ENCODE data around the gene ABLIM1. TPM values are rescaled to one million over a fixed set of nuclear protein-coding genes. Genes with fewer than 3 reads are reported as not detected.

ABLIM1 gene
- total and polyA plus RNA-seq, 2 of the 13 experiments (the other 11 are each of a cell fraction or from before 2014, with no cell fraction given): 59.4 to 92.7 TPM

GRCh38 chr10:114703377-114704107 lies 45.5 kb upstream of the ABLIM1 start:
- ATAC-seq (peak; percentile 53), DNase-seq (ENCODE audit: low spot score) (peak; percentile 13), FAIRE-seq (no peak)
- Histone ChIP-seq H3K9ac (ENCODE audit: insufficient read depth, low read depth, low read length) (no peak overlapping the region), H3K27me3 (ENCODE audit: control insufficient read depth in 1 of 2, insufficient read depth in 2 of 2, low read length in 2 of 2) (0 out of 5 replicates have a peak, but pooled peaks cover 0 to 4% of the 10 kb centered on the region in 2 experiments), H2AFZ (ENCODE audit: low read length) (no peak overlapping the region), H3K4me1 (ENCODE audit: insufficient read depth, low read length) (no peaks in the 10 kb centered on the region), H3K4me3 (replicated peaks in 1 of 3; ENCODE audit: insufficient read depth in 1 of 3, low read depth in 2 of 3, low read length in 3 of 3) (no peak overlapping the region), H4K20me1 (ENCODE audit: insufficient read depth, low read length) (no peaks in the 10 kb centered on the region), H3K4me2 (ENCODE audit: low read depth, low read length) (no peak overlapping the region), H3K36me3 (replicated peaks in 1 of 2; ENCODE audit: control insufficient read depth in 1 of 2, insufficient read depth in 2 of 2, low read length in 2 of 2) (no peaks in the 10 kb centered on the region), H3K27ac (ENCODE audit: extremely low read length, insufficient read depth, low read length) (no peak overlapping the region), H3K9me3 (ENCODE audit: low read length) (no peaks in the 10 kb centered on the region), H3K79me2 (ENCODE audit: insufficient read depth, low read length) (no peaks in the 10 kb centered on the region)
- POLR2A ChIA-PET: no interaction called here
- CTCF ChIA-PET (ENCODE audit: low intra/inter-chr PET ratio, low total read pairs): interaction anchor here (1.6 to 3.8 kb wide), 2 partner anchors 153 to 400 kb away, joined by 8 to 32 read pairs; no protein-coding TSS in a partner anchor
- no TSS peak for BruUV-seq (replicated peaks)
- 10% methylated on average over 6 of the region's 6 CpGs for WGBS (ENCODE audit: low lambda C conversion rate)
- TF ChIP-seq STAG1 (CRISPR knock-in tag; IDR thresholded peaks at IDR 0.05) (peak; percentile 90), RAD21 (CRISPR knock-in tag; IDR thresholded peaks at IDR 0.05) (peak; percentile 64), ARNTL (CRISPR knock-in tag; IDR thresholded peaks at IDR 0.05) (peak; percentile 42; the same call in 1 of the 2 replicates), SMC3 (IDR thresholded peaks at IDR 0.05; ENCODE audit: low read length) (peak; percentile 71), ESRRA (CRISPR knock-in tag; IDR thresholded peaks at IDR 0.05; ENCODE audit: low read depth) (no peak), FOXJ3 (CRISPR knock-in tag; IDR thresholded peaks at IDR 0.05; ENCODE audit: borderline replicate concordance) (no peak), CTCF (CRISPR knock-in tag; IDR thresholded peaks at IDR 0.05) (peak; percentile 75), BHLHE40 (IDR thresholded peaks at IDR 0.05; ENCODE audit: low read length) (peak; percentile 66), TARDBP (CRISPR knock-in tag; IDR thresholded peaks at IDR 0.05) (no peak), PHB2 (IDR thresholded peaks at IDR 0.05; ENCODE audit: partially characterized antibody) (no peak), E2F5 (CRISPR knock-in tag; conservative IDR thresholded peaks at IDR 0.05) (no peak), ZNF607 (CRISPR knock-in tag; IDR thresholded peaks at IDR 0.05; ENCODE audit: borderline replicate concordance) (no peak), RNF219 (CRISPR knock-in tag; IDR thresholded peaks at IDR 0.05) (no peak), TGIF2 (CRISPR knock-in tag; IDR thresholded peaks at IDR 0.05) (no peak), ZNF629 (CRISPR knock-in tag; conservative IDR thresholded peaks at IDR 0.05) (peak; percentile 85), ZNF781 (CRISPR knock-in tag; IDR thresholded peaks at IDR 0.05; ENCODE audit: borderline replicate concordance, not compliant biosample characterization) (no peak), SOX5 (CRISPR knock-in tag; IDR thresholded peaks at IDR 0.05; ENCODE audit: borderline replicate concordance) (no peak), GABPA (IDR thresholded peaks at IDR 0.05; ENCODE audit: low read depth, low read length) (no peak), GABPA (CRISPR knock-in tag; IDR thresholded peaks at IDR 0.05; ENCODE audit: low read depth) (no peak), ZC3H13 (CRISPR knock-in tag; IDR thresholded peaks at IDR 0.05) (no peak)
- intact Hi-C loops (cut with micrococcal nuclease; ENCODE audit: unreplicated experiment): loop anchor here (1.0 kb wide), 2 partner anchors 153 to 232 kb away; no protein-coding TSS in a partner anchor
- in situ Hi-C loops (cut with HindIII; ENCODE audit: extremely low pct_ligation_motif_present, low pct_unique_long_range_greater_than_20kb): loop anchor here (10.0 kb wide), 1 partner anchor 399 kb away; no protein-coding TSS in a partner anchor

All from HepG2 (cell line).